ENCODE measurements around the gene TTC7B. TPM values are rescaled to one million over a fixed set of nuclear protein-coding genes. Genes with fewer than 3 reads are reported as not detected.

The TTC7B gene
- total and polyA plus RNA-seq, 2 of the 8 experiments (the other 6 are each of a cell fraction or from before 2014, with no cell fraction given) = 23.7 to 34.0 TPM

DNA sequence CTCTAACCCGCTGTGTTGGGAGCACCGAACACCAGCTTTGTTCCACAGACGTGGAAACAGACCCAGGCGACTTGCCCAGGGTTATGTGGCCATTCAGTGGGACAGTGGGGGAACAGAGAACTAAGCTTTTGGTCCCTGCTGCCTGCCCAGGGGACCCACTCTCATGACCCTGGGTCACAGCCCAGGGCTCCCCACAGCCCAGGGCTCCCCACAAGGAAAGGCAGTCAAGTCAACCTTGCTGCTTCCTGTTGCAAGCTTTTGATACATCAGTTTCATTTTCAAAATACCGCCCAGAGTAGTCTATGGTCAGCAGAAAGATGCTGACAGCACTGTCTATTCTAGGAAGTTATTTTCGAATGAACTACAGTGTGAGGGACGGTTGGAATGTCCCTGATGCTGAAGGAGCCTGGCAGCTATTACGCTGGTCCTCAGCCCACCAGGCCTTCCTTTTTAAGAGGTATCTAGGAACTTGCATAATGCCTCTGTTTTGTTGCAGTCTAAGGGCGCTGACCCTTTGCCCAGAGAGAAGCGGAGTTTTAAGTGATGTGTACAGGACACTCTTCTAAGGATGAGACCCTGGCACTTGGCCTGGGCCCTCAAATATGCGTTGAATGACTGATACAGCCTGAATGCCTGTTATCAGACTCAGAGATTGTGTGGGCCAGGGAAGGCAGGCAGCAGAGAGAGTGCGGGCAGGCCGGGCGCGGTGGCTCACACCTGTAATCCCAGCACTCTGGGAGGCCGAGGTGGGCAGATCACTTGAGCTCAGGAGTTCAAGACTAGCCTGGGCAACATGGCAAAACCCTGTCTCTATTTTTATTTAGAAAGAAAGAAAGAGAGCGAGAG lies 12.6 kb upstream of the TTC7B start:
- Histone ChIP-seq H2AK5ac (ENCODE audit: low read depth, low read length) (no peak overlapping the region), H3K9me3 (ENCODE audit: insufficient read depth in 2 of 2, low read depth in 1 of 2, low read length in 1 of 2) (peaks cover 3 to 5% of the 10 kb centered on the region in 2 experiments; a peak in 2 of 4 replicates), H4K5ac (ENCODE audit: insufficient read length, low read depth, low read length) (no peak overlapping the region), H3K9ac (replicated peaks in 1 of 4; ENCODE audit: extremely low read depth in 1 of 4, low read depth in 3 of 4, low read length in 3 of 4) (no peak overlapping the region), H3K23me2 (ENCODE audit: low read depth, low read length) (no peaks in the 10 kb centered on the region), H2BK15ac (ENCODE audit: low read length) (no peak overlapping the region), H3K36me3 (ENCODE audit: control insufficient read depth in 2 of 4, insufficient read depth in 4 of 4, low read length in 3 of 4) (no peaks in the 10 kb centered on the region), H4K91ac (replicated peaks; ENCODE audit: insufficient read length, low read length) (no peak overlapping the region), H2BK20ac (ENCODE audit: low read length) (no peak overlapping the region), H2AFZ (ENCODE audit: low read length) (peak overlapping the region; percentile 84), H3K14ac (ENCODE audit: insufficient read length) (no peak overlapping the region), H3K56ac (replicated peaks; ENCODE audit: insufficient read length, low read depth, low read length) (no peak overlapping the region), H3K4me1 (replicated peaks in 1 of 4; ENCODE audit: control insufficient read depth in 3 of 4, insufficient read depth in 4 of 4, low read length in 3 of 4) (peaks cover 3 to 7% (median 3%) of the 10 kb centered on the region in 4 experiments; a peak in 5 of 7 replicates), H3K4ac (replicated peaks; ENCODE audit: insufficient read length, low read depth, low read length) (no peak overlapping the region), H2BK12ac (ENCODE audit: low read depth, low read length) (no peak overlapping the region), H2BK5ac (ENCODE audit: low read depth, low read length) (no peak overlapping the region), H3K23ac (ENCODE audit: insufficient read length) (no peak overlapping the region), H3K79me2 (ENCODE audit: control insufficient read depth in 1 of 2, insufficient read depth in 2 of 2, low read length in 2 of 2) (no peaks in the 10 kb centered on the region), H3K27ac (ENCODE audit: low read depth, low read length) (no peak overlapping the region), H3K27me3 (replicated peaks in 1 of 4; ENCODE audit: control insufficient read depth in 3 of 4, extremely low read depth in 1 of 4, insufficient read depth in 3 of 4, low read length in 3 of 4) (peaks cover 10 to 32% (median 23%) of the 10 kb centered on the region in 4 experiments), H3K4me3 (ENCODE audit: extremely low read depth in 1 of 4, insufficient read depth in 2 of 4, low read depth in 3 of 4, low read length in 4 of 4) (peak overlapping the region in 1 of 4 experiments; percentile 42; a peak in 2 of 8 replicates), H3K79me1 (ENCODE audit: low read depth, low read length) (no peaks in the 10 kb centered on the region; the same call in 1 of the 2 replicates), H4K20me1 (replicated peaks in 1 of 2; ENCODE audit: control insufficient read depth in 1 of 2, insufficient read depth in 2 of 2, low read length in 2 of 2) (no peaks in the 10 kb centered on the region), H3K4me2 (ENCODE audit: insufficient read depth in 1 of 2, low read depth in 2 of 2, low read length in 2 of 2) (peak overlapping the region; percentile 45 to 75; a peak in 3 of 4 replicates), H4K8ac (ENCODE audit: extremely low read depth, insufficient read depth, low read length) (no peak overlapping the region), H2BK120ac (replicated peaks; ENCODE audit: low read depth, low read length) (no peak overlapping the region), H3K18ac (ENCODE audit: extremely low read depth, low read length) (no peak overlapping the region)
- TF ChIP-seq MAFK (IDR thresholded peaks at IDR 0.05; ENCODE audit: low read depth, low read length) (no peak), SUZ12 (IDR thresholded peaks at IDR 0.05; ENCODE audit: low read length) (no peak), RXRA (IDR thresholded peaks at IDR 0.05; ENCODE audit: insufficient read depth, low read depth, low read length) (no peak), KDM4A (IDR thresholded peaks at IDR 0.05; ENCODE audit: low read depth, low read length, severe bottlenecking) (peak; percentile 15), EZH2 (IDR thresholded peaks at IDR 0.05; ENCODE audit: low read depth, low read length, severe bottlenecking) (no peak), CBX8 (IDR thresholded peaks at IDR 0.05; ENCODE audit: borderline replicate concordance, low read depth, low read length) (no peak)
- WGBS, 2 experiments (ENCODE audit: extremely low coverage in 1 of 2, insufficient coverage in 1 of 2, insufficient read length in 1 of 2, insufficient replicate concordance in 2 of 2, low coverage in 1 of 2, low lambda C conversion rate in 2 of 2, missing lambda C conversion rate in 1 of 2) = 82% methylated on average over 14 of the region's 17 CpGs; no CpG with 5 or more reads in 1 of the 2 experiments
- no peak for DNase-seq (ENCODE audit: low read depth in 1 of 2, low spot score in 2 of 2)
- ChIA-PET POLR2A (ENCODE audit: partially characterized antibody) (interaction anchor here (1.1 kb wide), 1 partner anchor 12 kb away, joined by 7 read pairs; the partner anchor contains the start of gene TTC7B), CTCF (ENCODE audit: partially characterized antibody) (interaction anchor here (0.6 to 2.5 kb wide), 3 partner anchors 11 to 442 kb away, joined by 3 to 11 read pairs (median 4); no protein-coding TSS in a partner anchor)
- no peak for FAIRE-seq
